GM19452 (cell line): ENCODE measurements around the gene PIWIL1.

ENCODE experiments used
- ATAC-seq: cut with Tn5 transposase; IDR thresholded peaks from one replicate; pipeline ENCODE4 v1.9.1; 2021; ENCODE audit not compliant: unreplicated experiment

PIWIL1 gene

DNA sequence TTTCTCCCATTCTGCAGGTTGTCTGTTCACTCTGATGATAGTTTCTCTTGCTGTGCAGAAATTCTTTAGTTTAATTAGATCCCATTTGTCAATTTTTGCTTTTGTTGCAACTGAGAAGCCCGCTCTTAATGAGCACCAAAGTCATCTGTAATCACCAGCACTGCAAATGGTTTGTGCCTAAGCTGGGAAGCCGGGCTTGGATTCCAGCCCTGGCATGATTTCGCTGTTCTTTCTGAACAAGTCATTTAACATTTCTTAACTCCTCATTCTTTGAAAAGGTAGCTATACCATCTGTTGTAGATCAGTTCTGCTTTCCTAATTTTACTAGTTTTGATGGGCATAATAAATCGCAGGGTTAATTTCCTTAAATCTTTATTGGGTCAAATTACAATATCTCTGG lies 32.1 kb downstream of the PIWIL1 start:
- ATAC-seq = no peak

DNA sequence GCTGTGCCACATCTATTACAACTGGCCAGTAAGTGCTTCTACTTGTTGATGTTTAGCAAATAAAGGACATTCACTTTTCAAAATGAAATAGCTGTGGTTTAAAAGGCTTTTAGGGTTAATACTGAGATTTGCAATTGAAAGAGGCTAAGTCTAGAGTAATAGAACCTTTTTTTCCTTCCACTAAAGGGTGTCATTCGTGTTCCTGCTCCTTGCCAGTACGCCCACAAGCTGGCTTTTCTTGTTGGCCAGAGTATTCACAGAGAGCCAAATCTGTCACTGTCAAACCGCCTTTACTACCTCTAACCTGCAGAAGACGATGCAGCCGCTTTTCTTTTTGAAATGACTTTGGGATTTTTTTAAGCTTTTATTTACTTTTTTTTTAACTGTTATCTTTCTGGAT lies 33.6 kb downstream of the PIWIL1 start:
- no peak for ATAC-seq

DNA sequence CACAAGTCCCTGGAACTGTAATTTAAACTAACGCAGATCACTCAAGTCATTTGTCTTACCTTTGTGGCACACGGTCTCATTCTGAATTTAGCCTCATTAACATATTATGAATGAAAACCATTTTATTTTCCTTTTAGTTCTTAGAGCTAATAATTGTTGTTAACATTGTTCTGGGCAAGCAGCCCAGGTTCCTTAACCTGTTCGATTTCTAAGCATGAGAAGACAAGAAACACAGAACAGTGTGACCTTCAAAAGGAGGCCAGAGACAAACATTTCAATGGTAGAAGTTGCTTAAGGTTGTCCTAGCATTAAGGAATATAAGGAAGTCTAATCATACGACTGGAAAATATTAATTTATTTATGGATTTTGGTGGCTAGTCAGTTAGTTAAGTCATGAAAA lies 35.2 kb downstream of the PIWIL1 start:
- no peak for ATAC-seq

DNA sequence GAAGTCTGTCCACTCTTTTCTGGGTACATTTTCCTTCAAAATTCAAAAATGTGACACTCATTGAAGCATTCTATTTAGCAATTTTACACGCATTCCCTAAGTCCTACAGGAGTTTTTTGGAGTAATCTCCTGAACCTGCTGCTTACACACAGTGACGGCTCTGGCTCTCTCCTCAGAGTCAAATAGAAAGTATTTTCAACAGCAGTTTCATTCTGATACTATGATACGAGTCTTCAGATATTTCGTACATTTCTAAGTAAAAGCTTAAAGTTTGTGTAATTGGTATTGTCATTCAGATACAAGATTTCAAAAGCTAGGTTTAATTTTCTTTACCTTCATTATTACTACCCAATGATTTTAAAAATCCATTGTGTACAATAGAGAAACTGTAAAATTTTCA lies 36.4 kb downstream of the PIWIL1 start:
- ATAC-seq = no peak

GRCh38 chr12:130375296-130376287 lies 37.9 kb downstream of the PIWIL1 start:
- no peak for ATAC-seq

GRCh38 chr12:130382818-130383217 lies 45.1 kb downstream of the PIWIL1 start:
- no peak for ATAC-seq

DNA sequence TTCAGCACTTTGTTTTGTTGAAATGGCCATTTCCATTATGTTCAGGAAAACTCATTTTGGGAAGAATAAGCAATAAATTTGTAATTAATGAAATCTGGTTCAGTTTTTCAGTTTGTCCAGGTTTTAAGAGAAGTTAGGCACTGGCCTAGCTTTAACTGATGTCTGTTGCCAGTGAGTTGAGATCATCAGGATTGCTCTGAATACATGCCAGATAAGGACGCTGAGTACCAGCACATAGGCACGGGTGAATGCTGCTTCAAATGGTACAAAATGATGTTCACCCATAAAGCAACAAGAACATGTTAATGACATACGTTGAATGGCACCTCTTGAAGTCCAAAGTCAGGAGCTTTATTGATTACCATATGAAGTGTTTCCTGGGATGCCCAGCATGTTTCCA lies 46.5 kb downstream of the PIWIL1 start:
- no peak for ATAC-seq

- ATAC-seq = no peak
These were observed 47.5 kb downstream of the PIWIL1 start for GRCh38 chr12:130385193-130385592.

DNA sequence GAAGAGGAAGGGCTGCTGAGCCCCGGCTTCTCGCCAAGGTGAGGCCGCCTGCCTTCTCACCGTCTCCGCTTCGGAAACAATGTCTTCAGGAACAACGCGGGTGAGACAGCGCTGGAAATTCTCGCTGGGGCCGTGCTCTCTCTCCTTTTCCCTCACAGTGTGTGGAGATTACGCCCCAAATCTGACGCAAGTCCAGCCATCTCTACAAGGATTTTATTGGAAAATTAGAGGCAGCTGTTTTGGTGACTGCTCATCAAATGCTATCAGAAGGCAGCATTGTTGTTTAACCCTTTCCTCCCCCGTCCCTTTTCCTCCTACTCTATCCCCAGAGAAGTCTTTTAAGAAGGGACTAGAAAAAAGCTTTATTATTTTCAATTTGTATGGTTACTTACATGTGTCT lies 53.5 kb downstream of the PIWIL1 start:
- ATAC-seq = no peak

GRCh38 chr12:130394906-130395305 lies 57.2 kb downstream of the PIWIL1 start:
- ATAC-seq = no peak

GRCh38 chr12:130396667-130397066 lies 59.0 kb downstream of the PIWIL1 start:
- no peak for ATAC-seq

DNA sequence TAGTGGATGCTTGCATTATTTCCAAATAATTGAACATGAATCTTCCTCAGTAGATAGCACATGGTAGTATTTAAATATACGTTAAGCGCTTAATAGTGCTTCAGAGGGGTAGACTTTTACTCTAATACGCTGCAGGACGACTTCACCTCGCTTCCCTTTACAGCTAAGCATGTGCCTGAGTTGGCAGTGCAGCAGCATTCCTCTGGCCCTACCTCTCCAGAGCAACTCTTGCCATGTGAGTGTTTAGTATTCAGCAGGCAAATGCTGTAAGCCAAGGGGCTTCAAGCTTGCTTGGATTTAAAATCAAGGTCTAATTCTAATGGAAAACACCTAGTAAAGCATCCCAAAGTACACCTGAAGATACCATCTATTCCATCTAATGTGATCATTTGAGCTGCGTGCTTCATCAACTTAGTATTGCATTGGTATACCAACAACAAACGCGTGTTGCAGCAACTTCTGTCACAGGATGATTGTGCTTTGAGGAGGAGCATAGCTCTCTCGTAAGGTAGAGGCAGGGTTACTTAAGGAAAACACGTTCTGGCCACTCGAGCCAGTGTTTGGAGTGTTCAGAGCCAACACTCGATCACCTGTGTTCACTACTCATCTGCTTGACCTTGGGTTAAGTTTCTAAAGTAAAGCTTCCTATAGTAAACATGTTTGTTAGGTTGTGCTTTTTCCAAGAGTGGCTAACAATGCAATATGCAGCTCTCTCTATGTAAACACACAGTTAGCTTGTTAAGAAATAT lies 60.6 kb downstream of the PIWIL1 start:
- ATAC-seq = no peak

- ATAC-seq = no peak
These were observed 64.0 kb downstream of the PIWIL1 start for GRCh38 chr12:130401703-130402102.

GRCh38 chr12:130405332-130405731 lies 67.6 kb downstream of the PIWIL1 start:
- ATAC-seq = no peak

GRCh38 chr12:130412384-130412783 lies 74.7 kb downstream of the PIWIL1 start:
- no peak for ATAC-seq

- no peak for ATAC-seq
These were observed 76.2 kb downstream of the PIWIL1 start for GRCh38 chr12:130413909-130414308.

DNA sequence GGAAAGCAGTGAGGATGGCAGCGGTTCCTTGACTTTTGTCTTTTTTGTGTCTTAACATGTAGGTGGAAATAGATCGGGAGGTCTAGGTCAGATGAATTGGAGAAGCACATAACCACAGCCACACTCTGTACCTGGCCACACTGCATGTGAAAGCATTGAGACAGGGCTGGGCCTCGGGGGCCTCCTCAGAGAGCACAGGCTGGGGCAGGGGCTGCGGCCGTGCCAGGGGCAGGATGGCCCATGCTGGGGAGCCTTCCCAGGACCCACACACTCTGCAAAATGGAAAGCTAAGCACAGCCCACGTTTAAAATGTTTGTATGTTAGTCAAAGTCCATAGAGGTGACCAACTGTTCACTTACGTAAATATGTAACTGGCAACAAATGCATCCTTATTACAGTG lies 76.7 kb downstream of the PIWIL1 start:
- no peak for ATAC-seq

DNA sequence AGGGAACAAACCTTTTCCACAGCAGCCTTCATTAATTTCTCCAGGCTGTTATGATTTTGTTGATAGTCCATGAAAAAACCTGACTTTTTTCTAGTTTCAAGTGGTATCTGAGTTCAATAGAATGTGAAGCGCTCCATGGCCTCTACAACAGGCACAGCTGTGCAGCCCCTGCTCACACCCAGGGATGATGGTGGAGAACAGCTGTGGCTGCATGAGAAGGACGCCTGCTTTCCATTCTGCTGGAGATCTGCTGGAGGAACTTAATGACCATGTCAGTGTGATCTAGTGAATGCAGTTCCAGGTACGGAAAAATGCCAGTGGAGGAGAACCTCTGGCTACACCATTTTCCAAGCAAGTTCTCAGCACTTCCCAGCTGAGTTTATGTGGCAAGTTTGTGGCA lies 80.6 kb downstream of the PIWIL1 start:
- no peak for ATAC-seq

DNA sequence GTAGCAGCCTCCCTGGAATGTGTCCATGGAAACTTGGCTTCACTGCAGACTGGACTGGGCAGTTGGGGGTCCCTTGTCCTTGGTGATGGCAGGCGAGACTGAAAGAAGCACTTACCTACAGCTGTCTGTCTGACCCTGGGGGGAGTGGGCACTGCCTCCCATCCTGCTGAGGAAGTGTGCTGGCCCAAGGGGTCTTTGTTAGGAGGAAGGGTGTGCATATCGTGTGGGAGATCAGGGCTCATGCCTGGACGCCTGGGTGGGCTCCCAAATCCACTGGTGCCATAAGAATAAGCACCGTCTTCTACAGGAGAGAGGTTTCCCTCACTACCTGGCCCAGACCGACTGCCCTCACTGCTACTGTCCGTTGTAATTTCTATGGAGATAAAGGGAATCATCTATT lies 81.4 kb downstream of the PIWIL1 start:
- no peak for ATAC-seq

- no peak for ATAC-seq
These were observed 82.4 kb downstream of the PIWIL1 start for GRCh38 chr12:130420071-130420470.

DNA sequence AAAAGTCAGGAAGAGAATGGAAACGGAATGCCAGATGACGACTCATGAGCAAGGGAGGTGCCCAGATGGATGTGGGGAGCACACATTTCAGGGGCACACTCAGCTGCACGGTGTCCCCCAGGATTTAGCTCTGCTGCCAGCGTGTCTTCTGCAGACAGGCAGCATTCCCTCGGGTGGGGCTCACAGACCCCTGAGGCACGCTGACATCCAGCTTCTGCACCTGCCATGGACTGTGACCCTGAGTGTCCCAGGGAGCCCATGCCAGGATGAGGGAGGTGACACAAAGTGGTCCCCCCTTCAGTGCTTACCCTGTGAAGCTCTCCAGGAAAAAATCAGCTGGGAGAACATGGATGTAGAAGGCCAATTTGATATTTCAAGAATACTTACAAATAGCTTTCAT lies 84.2 kb downstream of the PIWIL1 start:
- no peak for ATAC-seq
